Thymus (tissue), 11 donors: ENCODE results near the gene SLC36A3. TPM values are rescaled to one million over a fixed set of nuclear protein-coding genes. Genes with fewer than 3 reads are reported as not detected.

Source experiments
- DNase-seq, 9 donors: peaks; one replicate each; pipeline ENCODE4 v3.0.0-alpha.2; 2013; ENCODE audit warnings: low spot score in 9 of 9, low read depth in 6 of 9, missing footprints in 1 of 9
- H3K27ac ChIP-seq, 2 donors: one replicate each; pipeline ENCODE4 v1.5.1; 2013; ENCODE audit warnings: control low read depth in 1 of 2, low read depth in 1 of 2, low read length in 1 of 2, mild to moderate bottlenecking in 1 of 2, moderate library complexity in 1 of 2
- H3K27me3 ChIP-seq, 2 donors: one replicate each; pipeline ENCODE4 v1.5.1; 2013; ENCODE audit warnings: low read length in 1 of 2; ENCODE audit not compliant: control insufficient read depth in 2 of 2, insufficient read depth in 1 of 2
- H3K36me3 ChIP-seq, 2 donors: one replicate each; pipeline ENCODE4 v1.5.1; 2013; ENCODE audit warnings: low read length in 1 of 2, mild to moderate bottlenecking in 1 of 2, moderate library complexity in 1 of 2; ENCODE audit not compliant: control insufficient read depth in 2 of 2, insufficient read depth in 2 of 2
- H3K4me1 ChIP-seq, 2 donors: one replicate each; pipeline ENCODE4 v1.5.1; 2013; ENCODE audit warnings: low read length in 2 of 2; ENCODE audit not compliant: control insufficient read depth in 2 of 2, insufficient read depth in 2 of 2
- H3K4me3 ChIP-seq, 2 donors: one replicate each; pipeline ENCODE4 v1.5.1; 2013; ENCODE audit warnings: low read length in 2 of 2, control low read depth in 1 of 2, mild to moderate bottlenecking in 1 of 2
- H3K9me3 ChIP-seq, 2 donors: one replicate each; pipeline ENCODE4 v1.5.1; 2013; ENCODE audit warnings: low read length in 1 of 2, mild to moderate bottlenecking in 1 of 2; ENCODE audit not compliant: control insufficient read depth in 2 of 2, insufficient read depth in 1 of 2
- WGBS: extraction: QIAGEN DNeasy Blood & Tissue Kit; methylation state at CpG from one replicate; pipeline ENCODE4 v1.1.7; 2013; 5-methylcytosine and 5-hydroxymethylcytosine counted together
- polyA plus RNA-seq: library from polyadenylated mRNA; stranded (reverse); fragments of 200-250 nt; gene quantifications from one replicate; pipeline ENCODE4 v1.2.3, GENCODE V29; 2013
- total RNA-seq: library from RNA; stranded (reverse); fragments of 120-200 nt; gene quantifications from one replicate; pipeline ENCODE4 v1.2.4, GENCODE V29; 2013
- donor health status: healthy.

Gene SLC36A3
- total and polyA plus RNA-seq, 2 donors: under 0.01 TPM; not detected in 1

DNA sequence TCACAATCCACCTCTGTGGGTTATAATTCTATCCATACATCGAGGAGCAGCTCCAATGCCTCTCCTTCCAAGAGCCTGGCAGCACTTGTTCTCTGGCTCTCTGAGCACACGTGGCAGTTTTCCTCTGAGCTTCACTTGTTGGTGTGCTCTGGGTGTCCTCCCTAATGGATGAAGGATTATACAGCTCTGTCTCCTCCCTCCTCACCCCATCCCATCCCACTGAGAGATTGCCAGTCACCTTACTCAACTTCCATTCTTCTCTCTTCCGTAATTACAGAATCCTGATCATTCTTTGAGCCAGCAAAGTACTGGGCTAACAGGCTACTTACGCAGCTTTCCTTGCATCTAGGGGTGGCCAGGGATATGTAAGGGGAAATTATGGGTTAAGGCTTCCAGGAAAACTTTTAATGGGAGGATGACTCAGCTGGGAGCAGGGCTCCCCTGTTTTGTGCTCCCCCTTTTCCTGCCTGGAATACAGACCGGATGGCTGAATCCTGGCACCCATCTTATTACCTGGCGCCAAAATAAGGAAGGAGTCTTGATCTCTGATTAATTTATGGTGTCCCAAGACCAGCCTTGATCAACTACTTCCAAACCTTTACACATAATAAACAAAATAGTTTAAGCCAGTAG lies 73.4 kb downstream of the SLC36A3 start:
- 95% methylated on average over 6 of the region's 6 CpGs for WGBS

DNA sequence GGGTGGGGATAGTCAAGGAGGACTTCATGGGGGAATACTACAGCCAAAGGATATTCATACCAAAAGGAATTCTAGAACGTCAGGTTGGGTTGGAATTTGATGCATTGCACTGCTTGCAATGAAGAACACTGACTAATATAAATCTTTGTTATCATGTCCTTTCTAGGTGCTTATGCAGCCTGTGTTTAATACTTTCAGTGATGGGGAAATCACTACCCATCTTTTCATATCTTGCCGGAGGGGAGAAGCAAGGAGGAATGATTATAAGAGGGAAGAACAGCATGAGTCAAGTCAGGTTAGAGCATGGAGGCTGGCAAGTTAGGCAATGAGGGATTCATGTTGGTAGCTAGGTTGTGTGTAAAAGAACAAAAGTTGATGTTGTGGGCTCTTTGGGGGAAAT lies 74.6 kb downstream of the SLC36A3 start:
- no peaks in the 10 kb centered on the region for H3K27me3 ChIP-seq
- no peak overlapping the region for H3K27ac ChIP-seq
- H3K4me3 ChIP-seq: no peak overlapping the region
- H3K36me3 ChIP-seq: peaks cover 0 to 21% of the 10 kb centered on the region in 2 donors
- peaks cover 15 to 17% of the 10 kb centered on the region in 2 donors for H3K4me1 ChIP-seq
- 96% methylated on average over 2 of the region's 2 CpGs for WGBS
- no peaks in the 10 kb centered on the region for H3K9me3 ChIP-seq
- DNase-seq: no peak

More for the DNA sequence above, 73.4 kb downstream of the SLC36A3 start:
- H3K9me3 ChIP-seq: no peaks in the 10 kb centered on the region
- DNase-seq: no peak
- peaks cover 13 to 18% of the 10 kb centered on the region in 2 donors for H3K4me1 ChIP-seq
- peaks cover 0 to 24% of the 10 kb centered on the region in 2 donors for H3K36me3 ChIP-seq
- H3K4me3 ChIP-seq: no peak overlapping the region
- no peak overlapping the region for H3K27ac ChIP-seq
- no peaks in the 10 kb centered on the region for H3K27me3 ChIP-seq

DNA sequence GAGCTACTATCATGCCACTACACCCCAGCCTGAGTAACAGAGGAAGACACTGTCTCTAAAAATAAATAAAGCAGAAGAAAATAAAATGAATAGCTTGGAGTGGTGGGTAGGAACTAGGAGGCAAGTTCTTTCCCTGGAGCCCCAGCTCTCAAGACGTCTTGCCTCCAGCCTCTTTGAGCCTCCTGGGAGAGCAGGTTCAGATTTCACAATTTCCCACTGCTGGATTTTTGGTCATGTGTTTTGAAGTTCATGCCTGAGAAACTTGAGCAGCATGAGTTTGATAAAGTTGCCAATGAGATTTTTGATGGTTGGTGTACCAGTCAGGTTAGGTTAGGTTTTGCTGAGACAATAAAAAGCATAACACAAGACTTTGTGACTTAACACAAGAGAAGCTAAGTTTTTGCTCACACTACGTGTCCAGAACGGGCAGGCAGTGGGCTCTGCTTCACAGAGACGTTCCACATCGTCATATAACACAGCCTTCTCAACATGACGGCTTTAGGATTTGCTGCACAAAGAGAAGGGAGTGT lies 75.6 kb downstream of the SLC36A3 start:
- Histone ChIP-seq H3K36me3 (peaks cover 0 to 21% of the 10 kb centered on the region in 2 donors), H3K4me1 (peaks cover 9 to 11% of the 10 kb centered on the region in 2 donors), H3K4me3 (no peak overlapping the region), H3K27ac (no peak overlapping the region), H3K9me3 (no peaks in the 10 kb centered on the region), H3K27me3 (no peaks in the 10 kb centered on the region)
- no peak for DNase-seq
- WGBS: 63% methylated on average over 6 of the region's 6 CpGs

Other genes with a start within 250 kb of the SLC36A3 start
- 54.7 TPM for gene TNIP1, start 222.7 kb downstream of the SLC36A3 start, total RNA-seq
- gene TNIP1, start 222.7 kb downstream of the SLC36A3 start, polyA plus RNA-seq: 49.9 TPM
- 381 TPM for gene ANXA6, start 146.0 kb downstream of the SLC36A3 start, total RNA-seq
- 122 TPM for gene ANXA6, start 146.0 kb downstream of the SLC36A3 start, polyA plus RNA-seq
- gene CCDC69, start 79.7 kb downstream of the SLC36A3 start, total RNA-seq: 37.9 TPM
- 30.9 TPM for gene CCDC69, start 79.7 kb downstream of the SLC36A3 start, polyA plus RNA-seq
- gene GM2A, start 50.6 kb downstream of the SLC36A3 start, total RNA-seq: 36.6 TPM
- gene GM2A, start 50.6 kb downstream of the SLC36A3 start, polyA plus RNA-seq: 38.4 TPM
- not detected for gene SLC36A2, start 43.8 kb upstream of the SLC36A3 start, total RNA-seq
- 0.02 TPM for gene SLC36A2, start 43.8 kb upstream of the SLC36A3 start, polyA plus RNA-seq
- 7.2 TPM for gene SLC36A1, start 143.8 kb upstream of the SLC36A3 start, total RNA-seq
- gene SLC36A1, start 143.8 kb upstream of the SLC36A3 start, polyA plus RNA-seq: 5.1 TPM